ENCODE data around the gene KCNG3.
"Not testable (repeated sequence)": the region's sequence is repeated elsewhere in the genome, so short reads cannot be mapped to it uniquely, and the experiment has no call there.

- TF ChIP-seq CTCF, EP300 (IDR thresholded peaks at IDR 0.05): not testable (repeated sequence)
Observed at GRCh38 chr2:42398052-42398451, 95.7 kb downstream of the KCNG3 start.
